Measurements from ENCODE around the gene SDK1.

- no peak for TF ChIP-seq CTCF (IDR thresholded peaks at IDR 0.05)
- TF ChIP-seq POLR2A (IDR thresholded peaks at IDR 0.05) = no peak
Measured at GRCh38 chr7:3899559-3899991, 598.5 kb downstream of the SDK1 start.

Data from body of pancreas (tissue), 4 donors.